ENCODE data around the gene AMN1.

AMN1 gene

DNA sequence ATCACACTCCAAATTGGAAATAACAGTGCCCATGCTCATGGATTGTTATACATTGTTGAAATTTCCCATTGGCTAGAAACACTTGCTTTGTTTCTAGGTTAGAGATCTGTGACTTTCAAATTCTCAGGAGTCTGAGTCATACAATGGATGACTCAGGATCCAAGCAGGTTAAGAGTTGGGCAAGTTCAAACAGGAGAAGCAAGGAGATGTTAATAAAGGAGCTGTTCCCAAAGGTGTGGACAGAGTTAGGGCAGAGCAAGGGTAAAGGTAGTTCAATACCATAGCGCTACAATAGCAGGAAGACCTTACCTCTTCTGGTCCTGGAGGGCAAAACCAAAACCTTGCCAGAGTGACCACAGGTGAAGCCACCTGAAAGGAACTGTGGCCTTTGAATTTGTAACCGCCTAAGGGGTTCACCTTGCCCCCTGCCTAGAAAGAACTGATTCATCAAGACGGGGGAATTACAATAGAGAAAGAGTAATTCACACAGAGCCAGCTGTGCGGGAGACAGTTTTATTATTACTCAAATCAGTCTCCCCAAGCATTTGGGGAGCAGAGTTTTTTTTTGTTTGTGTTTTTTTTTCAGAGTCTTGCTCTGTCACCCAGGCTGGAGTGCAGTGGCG lies 4.2 kb upstream of the AMN1 start (continued):
- TF ChIP-seq, protein P1, sequence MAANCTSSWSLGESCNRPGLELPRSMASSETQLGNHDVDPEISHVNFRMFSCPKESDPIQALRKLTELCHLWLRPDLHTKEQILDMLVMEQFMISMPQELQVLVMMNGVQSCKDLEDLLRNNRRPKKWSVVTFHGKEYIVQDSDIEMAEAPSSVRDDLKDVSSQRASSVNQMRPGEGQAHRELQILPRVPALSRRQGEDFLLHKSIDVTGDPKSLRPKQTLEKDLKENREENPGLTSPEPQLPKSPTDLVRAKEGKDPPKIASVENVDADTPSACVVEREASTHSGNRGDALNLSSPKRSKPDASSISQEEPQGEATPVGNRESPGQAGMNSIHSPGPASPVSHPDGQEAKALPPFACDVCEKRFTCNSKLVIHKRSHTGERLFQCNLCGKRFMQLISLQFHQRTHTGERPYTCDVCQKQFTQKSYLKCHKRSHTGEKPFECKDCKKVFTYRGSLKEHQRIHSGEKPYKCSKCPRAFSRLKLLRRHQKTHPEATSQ (tag by site-specific recombination; IDR thresholded peaks at IDR 0.05): no peak
- no peak for TF ChIP-seq MEIS1 (CRISPR knock-in tag; IDR thresholded peaks at IDR 0.05; ENCODE audit: borderline replicate concordance)
- no peak for TF ChIP-seq HOXD13 (CRISPR knock-in tag; IDR thresholded peaks at IDR 0.05; ENCODE audit: borderline replicate concordance)
- TF ChIP-seq ZSCAN23 (tag by site-specific recombination; IDR thresholded peaks at IDR 0.05): no peak
- no peak for TF ChIP-seq YY2 (tag by site-specific recombination; IDR thresholded peaks at IDR 0.05)
- TF ChIP-seq ZBTB17 (tag by site-specific recombination; IDR thresholded peaks at IDR 0.05): peak; percentile 55
- TF ChIP-seq ZNF837 (tag by site-specific recombination; IDR thresholded peaks at IDR 0.05): no peak
- TF ChIP-seq ZNF571 (tag by site-specific recombination; IDR thresholded peaks at IDR 0.05): no peak
- TF ChIP-seq ZNF791 (tag by site-specific recombination; IDR thresholded peaks at IDR 0.05): no peak
- TF ChIP-seq ZNF404 (tag by site-specific recombination; IDR thresholded peaks at IDR 0.05): no peak
- TF ChIP-seq OVOL3 (tag by site-specific recombination; IDR thresholded peaks at IDR 0.05): no peak
- TF ChIP-seq ZNF157 (tag by site-specific recombination; IDR thresholded peaks at IDR 0.05): no peak
- TF ChIP-seq ZNF514 (tag by site-specific recombination; IDR thresholded peaks at IDR 0.05): no peak
- no peak for TF ChIP-seq GLI2 (tag by site-specific recombination; IDR thresholded peaks at IDR 0.05; ENCODE audit: borderline replicate concordance, low read depth)
- peak; percentile 53; the same call in 1 of the 2 replicates for TF ChIP-seq TRIM28 (IDR thresholded peaks at IDR 0.05; ENCODE audit: borderline replicate concordance, low read length)
- TF ChIP-seq, protein P2, sequence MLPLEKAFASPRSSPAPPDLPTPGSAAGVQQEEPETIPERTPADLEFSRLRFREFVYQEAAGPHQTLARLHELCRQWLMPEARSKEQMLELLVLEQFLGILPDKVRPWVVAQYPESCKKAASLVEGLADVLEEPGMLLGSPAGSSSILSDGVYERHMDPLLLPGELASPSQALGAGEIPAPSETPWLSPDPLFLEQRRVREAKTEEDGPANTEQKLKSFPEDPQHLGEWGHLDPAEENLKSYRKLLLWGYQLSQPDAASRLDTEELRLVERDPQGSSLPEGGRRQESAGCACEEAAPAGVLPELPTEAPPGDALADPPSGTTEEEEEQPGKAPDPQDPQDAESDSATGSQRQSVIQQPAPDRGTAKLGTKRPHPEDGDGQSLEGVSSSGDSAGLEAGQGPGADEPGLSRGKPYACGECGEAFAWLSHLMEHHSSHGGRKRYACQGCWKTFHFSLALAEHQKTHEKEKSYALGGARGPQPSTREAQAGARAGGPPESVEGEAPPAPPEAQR (tag by site-specific recombination; IDR thresholded peaks at IDR 0.05): no peak
- no peak for TF ChIP-seq ZBTB49 (tag by site-specific recombination; IDR thresholded peaks at IDR 0.05; ENCODE audit: low read depth)
- TF ChIP-seq ZNF785 (tag by site-specific recombination; IDR thresholded peaks at IDR 0.05): no peak
- no peak; the same call in 1 of the 2 replicates for TF ChIP-seq ZFP37 (tag by site-specific recombination; IDR thresholded peaks at IDR 0.05)
- TF ChIP-seq PATZ1 (tag by site-specific recombination; IDR thresholded peaks at IDR 0.05): no peak
- no peak; the same call in 1 of the 2 replicates for TF ChIP-seq ZNF501 (tag by site-specific recombination; IDR thresholded peaks at IDR 0.05)
- no peak for TF ChIP-seq HOXA7 (CRISPR knock-in tag; IDR thresholded peaks at IDR 0.05; ENCODE audit: borderline replicate concordance)
- no peak for TF ChIP-seq YY1 (tag by site-specific recombination; IDR thresholded peaks at IDR 0.05)
- TF ChIP-seq ZNF426 (tag by site-specific recombination; IDR thresholded peaks at IDR 0.05): no peak
- peak; percentile 48; the same call in 1 of the 2 replicates for TF ChIP-seq ZNF324 (tag by site-specific recombination; IDR thresholded peaks at IDR 0.05)
- TF ChIP-seq, protein P3, sequence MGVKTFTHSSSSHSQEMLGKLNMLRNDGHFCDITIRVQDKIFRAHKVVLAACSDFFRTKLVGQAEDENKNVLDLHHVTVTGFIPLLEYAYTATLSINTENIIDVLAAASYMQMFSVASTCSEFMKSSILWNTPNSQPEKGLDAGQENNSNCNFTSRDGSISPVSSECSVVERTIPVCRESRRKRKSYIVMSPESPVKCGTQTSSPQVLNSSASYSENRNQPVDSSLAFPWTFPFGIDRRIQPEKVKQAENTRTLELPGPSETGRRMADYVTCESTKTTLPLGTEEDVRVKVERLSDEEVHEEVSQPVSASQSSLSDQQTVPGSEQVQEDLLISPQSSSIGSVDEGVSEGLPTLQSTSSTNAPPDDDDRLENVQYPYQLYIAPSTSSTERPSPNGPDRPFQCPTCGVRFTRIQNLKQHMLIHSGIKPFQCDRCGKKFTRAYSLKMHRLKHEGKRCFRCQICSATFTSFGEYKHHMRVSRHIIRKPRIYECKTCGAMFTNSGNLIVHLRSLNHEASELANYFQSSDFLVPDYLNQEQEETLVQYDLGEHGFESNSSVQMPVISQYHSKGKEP (tag by site-specific recombination; IDR thresholded peaks at IDR 0.05): no peak
- TF ChIP-seq ZNF10 (tag by site-specific recombination; IDR thresholded peaks at IDR 0.05): 0 out of 2 replicates have a peak, but pooled peaks have one; percentile 40
- peak; percentile 93 for TF ChIP-seq GLIS1 (tag by site-specific recombination; IDR thresholded peaks at IDR 0.05)
- TF ChIP-seq ZNF654 (tag by site-specific recombination; IDR thresholded peaks at IDR 0.05; ENCODE audit: low read depth): no peak
- no peak for TF ChIP-seq ZNF239 (tag by site-specific recombination; IDR thresholded peaks at IDR 0.05)
- peak; percentile 21; the same call in 1 of the 2 replicates for TF ChIP-seq SCRT2 (tag by site-specific recombination; IDR thresholded peaks at IDR 0.05)
- TF ChIP-seq ZNF274 (IDR thresholded peaks at IDR 0.05; ENCODE audit: low read length): no peak
- no peak for TF ChIP-seq ZNF274 (tag by site-specific recombination; IDR thresholded peaks at IDR 0.05; ENCODE audit: borderline replicate concordance)
